ENCODE results near the gene GRPEL1. TPM values are rescaled to one million over a fixed set of nuclear protein-coding genes. Genes with fewer than 3 reads are reported as not detected.

The GRPEL1 gene
- total RNA-seq, 3 donors from 2014 or later (not counting 1 experiment from before 2014, with no cell fraction given): 20.1 to 37.8 (median 36.8) TPM

DNA sequence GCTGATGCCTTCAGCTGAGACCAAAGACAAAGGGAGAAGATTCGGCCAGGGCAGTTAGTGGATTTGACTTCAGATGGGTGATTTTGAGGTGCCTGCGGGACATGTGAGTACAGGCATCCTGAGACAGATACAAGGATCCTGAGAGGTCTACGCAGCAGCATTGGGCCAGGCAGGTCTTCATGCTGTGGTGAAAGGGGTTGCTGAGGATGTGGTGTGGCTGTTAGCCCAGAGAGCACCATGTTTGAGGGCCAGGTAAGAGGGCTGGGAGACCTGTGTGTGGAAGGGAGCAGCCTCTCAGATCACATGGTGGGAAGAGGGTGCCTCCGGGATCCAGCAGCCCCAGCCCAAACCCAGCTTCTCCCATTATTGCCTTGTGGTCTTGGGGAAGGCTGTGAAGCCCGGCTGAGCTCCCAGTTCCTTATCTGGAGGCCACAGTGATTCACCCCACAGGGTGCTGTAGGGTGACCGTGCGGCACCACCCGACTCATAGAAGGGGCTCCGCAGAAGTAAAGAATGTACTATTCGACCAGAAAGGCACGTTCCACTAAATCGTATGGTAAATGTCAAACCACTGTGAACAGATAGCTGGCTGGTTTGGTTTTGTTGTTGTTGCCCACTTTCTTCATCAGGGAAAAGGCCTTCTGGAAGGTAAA, 52.4 kb downstream of the GRPEL1 start:
- H3K36me3 ChIP-seq (ENCODE audit: control insufficient read depth, insufficient read depth, low read length): peaks cover 54% of the 10 kb centered on the region

DNA sequence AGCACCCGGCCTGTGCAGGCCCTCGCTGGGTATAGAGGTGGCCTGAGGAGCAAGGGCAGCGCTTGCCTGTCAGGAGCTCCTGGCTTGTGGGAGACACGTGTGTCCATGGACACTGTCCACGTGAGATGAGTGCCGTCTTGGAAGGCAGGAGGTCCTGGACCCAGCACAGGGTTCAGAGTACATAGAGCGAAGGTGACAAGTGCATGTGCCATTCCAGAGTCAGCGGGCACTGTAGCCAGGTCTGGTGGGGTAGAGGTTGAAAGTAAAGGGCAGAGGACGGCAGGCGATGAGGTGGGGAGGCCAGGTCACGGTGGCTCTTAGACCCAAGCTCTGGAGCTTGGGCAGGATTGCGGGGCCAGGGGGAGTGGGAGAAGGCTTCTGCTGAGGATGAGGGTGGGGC, 53.0 kb downstream of the GRPEL1 start:
- Histone ChIP-seq H3K9me3 (ENCODE audit: control insufficient read depth, insufficient read depth, low read length) (no peaks in the 10 kb centered on the region), H3K4me1 (ENCODE audit: control insufficient read depth, insufficient read depth, low read length) (no peaks in the 10 kb centered on the region), H3K27me3 (ENCODE audit: control insufficient read depth, insufficient read depth, low read length) (no peaks in the 10 kb centered on the region), H3K4me3 (ENCODE audit: low read length) (no peak overlapping the region), H3K27ac (ENCODE audit: low read length) (no peak overlapping the region), H3K36me3 (ENCODE audit: control insufficient read depth, insufficient read depth, low read length) (peaks cover 59% of the 10 kb centered on the region)
- H3K36me3 Mint-ChIP-seq: peaks cover 10% of the 10 kb centered on the region
- peaks cover 0 to 5% of the 10 kb centered on the region in 2 donors for H3K4me1 Mint-ChIP-seq
- intact Hi-C loops (cut with micrococcal nuclease): no loop called here
- H3K4me3 Mint-ChIP-seq: no peak overlapping the region
- peak overlapping the region in 1 of 2 donors; percentile 23 for H3K27ac Mint-ChIP-seq
- H3K9me3 Mint-ChIP-seq: no peaks in the 10 kb centered on the region
- TF ChIP-seq, protein P1, sequence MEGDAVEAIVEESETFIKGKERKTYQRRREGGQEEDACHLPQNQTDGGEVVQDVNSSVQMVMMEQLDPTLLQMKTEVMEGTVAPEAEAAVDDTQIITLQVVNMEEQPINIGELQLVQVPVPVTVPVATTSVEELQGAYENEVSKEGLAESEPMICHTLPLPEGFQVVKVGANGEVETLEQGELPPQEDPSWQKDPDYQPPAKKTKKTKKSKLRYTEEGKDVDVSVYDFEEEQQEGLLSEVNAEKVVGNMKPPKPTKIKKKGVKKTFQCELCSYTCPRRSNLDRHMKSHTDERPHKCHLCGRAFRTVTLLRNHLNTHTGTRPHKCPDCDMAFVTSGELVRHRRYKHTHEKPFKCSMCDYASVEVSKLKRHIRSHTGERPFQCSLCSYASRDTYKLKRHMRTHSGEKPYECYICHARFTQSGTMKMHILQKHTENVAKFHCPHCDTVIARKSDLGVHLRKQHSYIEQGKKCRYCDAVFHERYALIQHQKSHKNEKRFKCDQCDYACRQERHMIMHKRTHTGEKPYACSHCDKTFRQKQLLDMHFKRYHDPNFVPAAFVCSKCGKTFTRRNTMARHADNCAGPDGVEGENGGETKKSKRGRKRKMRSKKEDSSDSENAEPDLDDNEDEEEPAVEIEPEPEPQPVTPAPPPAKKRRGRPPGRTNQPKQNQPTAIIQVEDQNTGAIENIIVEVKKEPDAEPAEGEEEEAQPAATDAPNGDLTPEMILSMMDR (IDR thresholded peaks at IDR 0.05): no peak
- WGBS (ENCODE audit: insufficient coverage): 99% methylated on average over 12 of the region's 12 CpGs
- no peak for ATAC-seq
- DNase-seq: no peak
- H3K27me3 Mint-ChIP-seq (ENCODE audit: low read depth in 2 of 2): no peaks in the 10 kb centered on the region

More for the DNA sequence above, 52.4 kb downstream of the GRPEL1 start:
- intact Hi-C loops (cut with micrococcal nuclease): no loop called here
- peaks cover 10% of the 10 kb centered on the region for H3K36me3 Mint-ChIP-seq
- H3K27me3 ChIP-seq (ENCODE audit: control insufficient read depth, insufficient read depth, low read length): no peaks in the 10 kb centered on the region
- no peaks in the 10 kb centered on the region for H3K4me1 ChIP-seq (ENCODE audit: control insufficient read depth, insufficient read depth, low read length)
- ATAC-seq: no peak
- H3K27me3 Mint-ChIP-seq (ENCODE audit: low read depth in 2 of 2): no peaks in the 10 kb centered on the region
- 98% methylated on average over 11 of the region's 12 CpGs for WGBS (ENCODE audit: insufficient coverage)
- peaks cover 0 to 5% of the 10 kb centered on the region in 2 donors for H3K4me1 Mint-ChIP-seq
- no peak overlapping the region for H3K4me3 ChIP-seq (ENCODE audit: low read length)
- no peak for DNase-seq
- H3K27ac ChIP-seq (ENCODE audit: low read length): no peak overlapping the region
- no peaks in the 10 kb centered on the region for H3K9me3 Mint-ChIP-seq
- no peaks in the 10 kb centered on the region for H3K9me3 ChIP-seq (ENCODE audit: control insufficient read depth, insufficient read depth, low read length)
- TF ChIP-seq, protein P1 (IDR thresholded peaks at IDR 0.05): no peak
- no peak overlapping the region for H3K4me3 Mint-ChIP-seq
- H3K27ac Mint-ChIP-seq: peak overlapping the region in 1 of 2 donors; percentile 23

DNA sequence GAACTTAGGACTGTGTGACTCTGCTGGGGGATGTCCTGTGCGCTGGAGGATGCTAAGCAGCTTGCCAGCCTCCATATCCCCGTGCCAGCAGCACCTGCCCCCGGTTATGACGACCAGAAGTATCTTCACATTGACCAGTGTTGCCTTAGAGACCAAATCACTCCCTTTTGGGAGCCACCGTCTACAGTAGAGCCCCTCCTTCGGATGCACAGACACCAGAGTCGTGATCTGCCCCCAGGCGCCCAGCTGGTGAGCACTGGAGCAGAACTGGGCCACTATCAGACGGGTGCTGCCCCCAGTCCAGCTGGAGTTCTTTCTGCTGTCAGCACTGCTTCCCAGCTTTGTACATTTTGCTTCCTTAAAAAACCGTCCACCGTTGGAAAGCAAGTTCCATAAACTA, 54.7 kb downstream of the GRPEL1 start:
- no peak for ATAC-seq
- peaks cover 0 to 5% of the 10 kb centered on the region in 2 donors for H3K4me1 Mint-ChIP-seq
- no peak overlapping the region for H3K27ac Mint-ChIP-seq
- no peaks in the 10 kb centered on the region for H3K9me3 ChIP-seq (ENCODE audit: control insufficient read depth, insufficient read depth, low read length)
- no peaks in the 10 kb centered on the region for H3K9me3 Mint-ChIP-seq
- DNase-seq: no peak
- no peak overlapping the region for H3K27ac ChIP-seq (ENCODE audit: low read length)
- WGBS (ENCODE audit: insufficient coverage): 87% methylated on average over 11 of the region's 11 CpGs
- H3K27me3 ChIP-seq (ENCODE audit: control insufficient read depth, insufficient read depth, low read length): no peaks in the 10 kb centered on the region
- TF ChIP-seq, protein P1 (IDR thresholded peaks at IDR 0.05): no peak
- peaks cover 69% of the 10 kb centered on the region for H3K36me3 ChIP-seq (ENCODE audit: control insufficient read depth, insufficient read depth, low read length)
- no peak overlapping the region for H3K4me3 Mint-ChIP-seq
- H3K27me3 Mint-ChIP-seq (ENCODE audit: low read depth in 2 of 2): no peaks in the 10 kb centered on the region
- H3K36me3 Mint-ChIP-seq: peaks cover 10% of the 10 kb centered on the region
- H3K4me1 ChIP-seq (ENCODE audit: control insufficient read depth, insufficient read depth, low read length): no peaks in the 10 kb centered on the region
- intact Hi-C loops (cut with micrococcal nuclease): no loop called here
- H3K4me3 ChIP-seq (ENCODE audit: low read length): no peak overlapping the region

DNA sequence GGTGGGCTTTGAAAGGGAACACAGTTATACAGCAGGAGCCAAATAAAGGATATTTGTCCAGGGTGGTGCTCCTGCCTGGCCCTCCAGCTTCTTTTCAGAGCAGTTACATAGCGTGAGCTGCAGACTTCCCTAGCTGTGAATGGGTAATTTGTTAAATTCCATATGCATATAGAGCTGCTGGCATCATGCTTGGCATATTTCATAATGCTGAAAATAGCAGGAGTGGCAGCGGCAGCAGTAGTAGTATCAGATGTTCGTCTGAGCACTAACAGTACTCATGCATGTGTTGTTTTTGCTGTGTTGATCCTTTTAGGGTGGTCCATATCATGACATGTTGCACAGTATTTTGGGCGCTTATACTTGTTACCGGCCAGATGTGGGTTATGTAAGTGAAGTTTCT, 58.3 kb downstream of the GRPEL1 start:
- Mint-ChIP-seq H3K27ac (no peak overlapping the region), H3K36me3 (peaks cover 3% of the 10 kb centered on the region), H3K27me3 (ENCODE audit: low read depth in 2 of 2) (no peaks in the 10 kb centered on the region), H3K4me3 (no peak overlapping the region), H3K9me3 (no peaks in the 10 kb centered on the region), H3K4me1 (peaks cover 0 to under 1% of the 10 kb centered on the region in 2 donors)
- Histone ChIP-seq H3K36me3 (ENCODE audit: control insufficient read depth, insufficient read depth, low read length) (peaks cover 64% of the 10 kb centered on the region), H3K4me3 (ENCODE audit: low read length) (no peak overlapping the region), H3K9me3 (ENCODE audit: control insufficient read depth, insufficient read depth, low read length) (no peaks in the 10 kb centered on the region), H3K4me1 (ENCODE audit: control insufficient read depth, insufficient read depth, low read length) (no peaks in the 10 kb centered on the region), H3K27ac (ENCODE audit: low read length) (no peak overlapping the region), H3K27me3 (ENCODE audit: control insufficient read depth, insufficient read depth, low read length) (no peaks in the 10 kb centered on the region)
- no peak for DNase-seq
- 98% methylated on average over 5 of the region's 5 CpGs for WGBS (ENCODE audit: insufficient coverage)
- intact Hi-C loops (cut with micrococcal nuclease): no loop called here
- TF ChIP-seq, protein P1 (IDR thresholded peaks at IDR 0.05): no peak
- no peak for ATAC-seq

Measured in natural killer cell (primary cell).